Measurements from ENCODE around the gene ZNF605.
"Not testable (repeated sequence)": the region's sequence is repeated elsewhere in the genome, so short reads cannot be mapped to it uniquely, and the experiment has no call there.

ZNF605 gene

DNA sequence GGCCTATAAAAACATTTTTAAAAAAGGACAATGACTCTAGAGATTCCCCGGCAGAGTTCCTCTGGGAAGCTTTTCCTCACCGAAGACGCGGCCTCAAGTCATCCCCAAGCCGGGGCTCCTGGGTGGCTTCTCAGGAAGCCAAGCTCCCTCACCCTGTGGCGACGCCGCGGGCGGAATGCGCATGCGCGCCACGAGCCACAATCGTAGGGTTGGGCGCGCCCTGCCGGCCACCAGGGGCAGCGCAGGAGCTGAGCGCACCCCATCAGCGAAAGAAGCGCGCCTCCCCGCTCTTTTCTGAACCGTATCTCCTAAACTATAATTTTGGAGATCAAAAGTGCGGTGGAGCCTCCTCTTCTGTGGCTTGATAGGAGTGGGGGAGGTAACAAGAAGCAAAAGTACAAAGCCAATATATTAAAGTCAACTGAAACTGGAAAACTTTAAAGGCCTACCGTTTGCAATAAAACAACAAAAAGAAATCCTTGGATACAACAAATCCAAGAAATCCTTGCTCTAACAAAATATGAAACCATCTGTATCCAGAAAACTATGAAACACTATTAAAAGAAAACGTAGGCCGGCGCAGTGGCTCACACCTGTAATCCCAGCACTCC lies 51.3 kb downstream of the ZNF605 start:
- DNase-seq (ENCODE audit: low spot score), result peak; percentile 55

DNA sequence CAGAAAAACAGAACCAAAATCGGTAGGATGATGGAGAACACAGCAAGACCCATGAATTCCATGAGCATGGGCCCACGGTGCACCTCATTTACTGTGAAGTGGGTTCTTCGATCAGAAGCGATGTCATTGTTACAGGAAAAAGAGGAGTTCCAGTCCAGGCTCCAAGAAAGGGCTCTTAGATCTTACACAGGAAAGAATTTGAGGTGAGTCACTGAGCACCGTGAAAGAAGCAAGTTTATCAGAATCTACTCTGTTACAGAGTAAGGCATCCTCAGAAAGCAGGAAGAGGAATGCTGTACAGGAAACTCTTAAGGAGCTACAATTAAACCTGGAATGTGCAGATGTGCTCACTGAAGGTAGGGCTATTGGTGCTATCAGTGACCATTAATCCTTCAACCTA lies 57.1 kb downstream of the ZNF605 start:
- no peak for DNase-seq (ENCODE audit: low spot score)

DNA sequence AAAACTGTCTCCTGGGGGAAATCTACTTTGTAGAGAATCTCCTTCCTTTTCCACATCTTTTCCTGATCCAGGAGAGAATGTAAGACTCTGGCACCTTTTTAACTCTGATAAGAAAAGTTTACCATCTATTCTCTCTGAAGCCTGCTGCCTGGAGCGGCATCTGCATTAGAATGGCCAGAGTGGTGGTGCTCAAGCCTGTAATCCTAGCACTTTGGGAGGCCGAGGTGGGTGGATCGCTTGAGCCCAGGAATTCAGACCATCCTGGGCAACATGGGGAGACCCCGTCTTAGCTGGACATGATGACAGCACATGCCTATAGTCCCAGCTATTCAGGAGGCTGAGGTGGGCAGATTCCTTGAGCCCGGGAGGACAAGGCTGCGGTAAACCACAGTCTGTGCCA lies 67.3 kb downstream of the ZNF605 start:
- no peak for DNase-seq (ENCODE audit: low spot score)

DNA sequence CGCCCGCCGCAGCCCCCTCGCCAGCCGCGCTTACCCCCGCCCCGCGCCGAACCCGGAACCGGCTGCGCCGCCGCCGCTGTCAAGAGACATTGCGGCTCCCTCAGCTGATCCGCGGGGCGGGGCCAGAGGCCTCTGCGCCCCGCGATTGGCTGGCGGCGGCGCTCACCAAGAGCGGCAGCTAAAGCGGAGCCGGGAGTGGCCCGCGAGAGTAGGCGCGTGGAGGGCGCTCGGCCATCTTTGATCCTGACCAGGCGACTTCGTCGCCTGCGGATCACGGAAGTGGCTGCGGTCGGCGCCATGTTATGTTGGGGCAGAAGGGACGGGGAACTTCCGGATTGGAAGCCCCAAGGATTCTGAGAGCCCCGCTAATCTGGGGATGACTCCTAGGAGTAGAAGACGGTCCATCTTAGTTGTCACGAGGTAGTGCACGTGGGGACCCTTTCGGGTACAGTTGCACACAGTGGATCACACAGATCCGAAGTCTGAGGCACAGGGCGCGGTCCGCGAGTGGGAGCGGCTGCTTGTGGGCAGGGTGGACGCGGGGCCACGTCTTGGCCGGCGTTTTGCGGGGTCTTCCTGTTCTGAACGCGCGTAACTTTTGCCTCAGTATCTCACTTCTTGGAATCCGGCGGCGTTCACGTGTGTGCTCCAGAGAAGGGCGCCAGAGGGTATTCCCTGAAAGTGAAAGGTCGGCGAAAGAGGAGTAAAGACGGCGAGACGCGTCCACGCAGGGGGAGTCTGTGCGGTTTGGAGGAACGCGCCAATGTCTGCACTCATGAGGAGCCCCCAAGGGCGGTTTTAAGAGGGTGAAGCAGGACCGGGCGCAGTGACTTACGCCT lies 68.4 kb downstream of the ZNF605 start, which contains the start of gene CHFR:
CHFR (minus strand) TSS at position 93 of the 839 bp plus-strand sequence. CDS start 277 bp downstream, outside the sequence.
- peak; percentile 99 for DNase-seq (ENCODE audit: low spot score)

DNA sequence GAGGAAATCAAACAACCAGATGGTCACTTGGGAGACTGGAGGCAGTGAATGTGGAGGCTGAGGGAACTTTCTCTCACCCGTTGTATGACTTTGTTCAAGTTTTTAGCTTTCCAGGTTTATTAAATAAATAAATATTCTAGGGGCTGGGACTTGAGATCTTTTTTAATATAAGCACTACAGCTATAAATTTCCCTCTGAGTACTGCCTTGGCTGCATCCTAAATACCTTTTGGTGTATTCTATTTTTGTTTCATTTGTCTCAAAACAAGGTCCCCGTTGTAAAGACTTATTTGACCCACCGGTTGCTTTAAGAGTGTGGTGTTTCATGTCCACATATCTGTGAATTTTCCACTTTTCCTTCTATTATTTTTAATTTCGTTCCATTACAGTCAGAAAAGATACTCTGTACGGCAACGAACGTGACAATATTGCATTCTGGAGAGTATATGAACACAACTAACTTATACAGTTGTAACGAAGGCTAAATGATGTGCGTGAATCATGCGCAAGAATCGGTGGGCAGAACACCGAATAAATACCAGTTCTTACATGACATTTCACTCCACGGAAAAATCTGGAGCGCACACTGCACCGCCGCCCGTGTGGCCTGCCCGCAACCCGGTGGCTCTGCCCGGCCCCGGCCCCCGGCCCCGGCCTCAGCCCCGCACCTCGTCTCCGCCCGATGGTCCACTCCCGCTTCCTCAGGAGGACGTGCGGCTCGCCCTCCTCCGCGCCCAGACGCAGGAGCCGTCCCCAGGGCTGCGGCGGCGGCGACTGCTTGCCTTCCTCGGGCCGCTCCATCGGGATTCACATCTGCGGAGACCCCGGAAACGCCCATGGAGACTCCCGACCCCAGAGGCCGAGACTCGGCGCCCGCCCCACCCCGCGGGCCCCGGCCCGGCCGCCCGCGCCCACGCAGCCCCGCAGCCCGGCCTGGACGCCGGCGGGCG lies 69.3 kb downstream of the ZNF605 start:
- no peak for DNase-seq (ENCODE audit: low spot score)

DNA sequence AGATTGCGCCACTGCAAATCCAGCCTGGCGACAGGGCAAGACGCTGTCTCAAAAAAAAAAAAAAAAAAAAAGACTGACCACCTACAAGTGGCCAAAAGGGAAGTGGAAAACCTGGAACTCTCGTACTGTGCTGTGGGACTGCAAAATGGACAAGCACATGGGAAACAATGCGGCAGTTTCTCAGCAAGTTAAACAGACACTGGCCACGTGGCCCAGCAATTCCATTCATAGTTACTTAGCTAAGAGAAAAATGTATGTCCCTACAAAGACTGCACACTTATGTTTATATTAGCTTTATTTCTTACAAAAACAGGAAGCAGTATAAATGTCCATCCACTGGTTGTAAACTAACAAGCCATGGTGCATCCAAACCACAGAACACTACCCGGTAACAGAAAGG lies 74.3 kb downstream of the ZNF605 start:
- no peak for DNase-seq (ENCODE audit: low spot score)

DNA sequence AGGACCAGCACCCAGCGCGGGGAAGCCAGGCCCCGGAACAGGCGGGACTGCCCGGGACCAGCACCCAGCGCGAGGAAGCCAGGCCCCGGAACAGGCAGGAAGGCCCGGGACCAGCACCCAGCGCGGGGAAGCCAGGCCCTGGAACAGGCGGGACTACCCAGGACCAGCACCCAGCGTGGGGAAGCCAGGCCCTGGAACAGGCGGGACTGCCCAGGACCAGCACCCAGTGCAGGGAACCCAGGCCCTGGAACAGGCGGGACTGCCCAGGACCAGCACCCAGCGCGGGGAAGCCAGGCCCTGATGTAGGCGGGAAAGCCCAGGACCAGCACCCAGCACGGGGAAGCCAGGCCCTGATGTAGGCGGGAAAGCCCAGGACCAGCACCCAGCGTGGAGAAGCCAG lies 81.5 kb downstream of the ZNF605 start:
- not testable (repeated sequence) for DNase-seq (ENCODE audit: low spot score)

DNA sequence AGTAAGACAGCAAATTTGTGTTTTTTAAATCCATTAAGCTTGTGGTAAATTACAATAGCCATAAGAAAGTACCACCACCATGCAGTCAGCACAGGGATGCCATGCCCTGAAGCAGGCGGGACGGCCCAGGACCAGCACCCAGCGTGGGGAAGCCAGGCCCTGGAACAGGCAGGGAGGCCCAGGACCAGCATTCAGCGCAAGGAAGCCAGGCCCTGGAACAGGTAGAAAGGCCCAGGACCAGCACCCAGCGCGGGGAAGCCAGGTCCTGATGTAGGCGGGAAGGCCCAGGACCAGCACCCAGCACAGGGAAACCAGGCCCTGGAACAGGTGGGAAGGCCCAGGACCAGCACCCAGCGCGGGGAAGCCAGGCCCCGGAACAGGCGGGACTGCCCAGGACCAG lies 81.9 kb downstream of the ZNF605 start:
- DNase-seq (ENCODE audit: low spot score), result no peak

DNA sequence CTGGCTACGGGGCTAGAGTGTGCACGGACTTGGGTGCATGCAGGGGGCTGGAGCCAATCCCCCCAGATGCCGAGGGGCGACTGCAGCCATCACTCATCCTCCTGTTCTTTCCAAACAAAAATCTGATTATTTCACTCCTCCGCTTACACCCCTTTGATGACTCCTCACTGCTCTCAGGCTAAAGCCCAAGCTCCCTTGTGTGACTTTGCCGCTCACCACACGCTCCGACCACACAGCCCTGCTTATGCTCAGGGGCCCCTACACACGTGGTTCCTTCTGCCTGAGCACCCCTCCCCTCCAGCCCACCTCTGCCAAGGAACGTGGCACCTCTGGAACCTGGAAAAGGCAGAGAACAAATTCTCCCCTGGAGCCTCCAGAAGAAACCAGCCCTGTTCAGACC lies 82.4 kb downstream of the ZNF605 start:
- no peak for DNase-seq (ENCODE audit: low spot score)

DNA sequence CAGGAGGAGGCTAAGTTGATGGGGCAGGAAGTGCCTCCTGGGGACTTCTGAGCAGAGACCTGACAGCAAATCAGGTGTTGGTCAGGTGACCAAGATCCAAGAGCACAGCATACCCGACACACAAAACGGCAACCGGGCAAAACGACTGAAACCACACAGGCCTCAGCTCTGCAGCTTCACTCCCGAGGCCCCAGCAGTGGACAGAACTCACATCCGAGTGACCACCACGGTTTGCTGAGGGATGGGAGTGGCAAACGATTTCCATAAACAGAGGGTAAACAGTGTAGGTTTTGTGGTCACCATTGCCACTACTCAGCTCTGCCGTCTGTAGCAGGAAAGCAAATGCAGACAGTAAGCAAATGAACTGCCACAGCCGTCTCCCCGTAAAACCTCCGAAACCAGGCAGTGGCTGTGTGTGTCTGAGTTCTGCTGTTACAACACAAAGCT lies 83.1 kb downstream of the ZNF605 start:
- no peak for DNase-seq (ENCODE audit: low spot score)

DNA sequence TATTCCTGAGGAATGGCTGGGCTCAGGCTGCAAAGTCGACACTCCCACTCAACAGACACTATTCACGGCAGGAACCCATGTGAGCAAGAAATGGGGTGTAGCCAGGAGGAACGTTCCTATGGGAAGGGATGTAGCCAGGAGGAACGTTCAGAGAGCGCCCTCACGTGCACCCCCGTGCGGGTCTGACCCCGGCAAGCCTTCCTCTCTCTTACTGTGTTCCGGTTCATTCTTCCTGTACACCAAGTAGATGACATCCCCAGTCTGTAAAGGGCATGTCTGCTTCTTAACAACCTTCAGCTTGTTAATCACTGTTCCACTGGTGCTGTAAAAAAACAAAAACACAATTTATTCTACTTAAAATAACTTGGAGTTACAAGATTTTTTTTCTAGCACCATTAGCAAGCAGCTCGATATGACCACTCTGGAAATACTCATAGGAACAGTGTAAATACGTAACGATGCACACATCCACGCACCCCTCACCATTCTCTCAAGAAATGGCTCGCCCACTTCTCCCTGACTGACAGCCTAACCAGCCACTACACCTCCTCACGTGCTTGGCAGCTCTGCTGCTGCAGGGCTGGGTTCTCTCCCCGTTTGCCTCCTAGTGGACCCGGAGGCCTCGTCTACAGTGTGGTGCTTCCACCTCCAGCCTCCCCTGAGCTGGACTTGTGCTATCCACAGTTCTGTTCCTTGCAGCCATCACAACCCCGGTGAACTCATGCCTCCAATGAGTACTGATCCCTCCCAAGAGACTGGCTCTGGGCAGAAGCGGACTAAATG lies 83.8 kb downstream of the ZNF605 start:
- DNase-seq (ENCODE audit: low spot score), result no peak

DNA sequence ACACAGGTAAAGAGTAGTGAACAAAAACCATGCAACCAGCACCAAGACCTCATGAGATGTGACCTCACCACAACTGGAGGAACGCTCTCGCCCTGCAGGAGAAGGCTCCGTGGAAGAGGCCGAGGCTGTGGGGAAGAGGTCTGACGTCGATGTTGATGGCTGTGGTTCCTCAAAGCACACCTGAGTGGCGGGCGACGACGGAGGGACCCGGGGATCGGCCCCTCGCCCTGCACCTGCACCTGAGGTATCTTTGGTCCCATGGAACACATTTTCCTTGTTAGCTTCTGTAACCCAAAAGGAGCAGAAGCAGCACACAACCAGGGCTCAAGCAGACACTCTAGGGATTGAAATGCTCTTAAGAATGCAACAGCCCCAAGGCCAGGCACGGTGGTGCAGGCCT lies 86.6 kb downstream of the ZNF605 start:
- DNase-seq (ENCODE audit: low spot score), result no peak

All from GM03348 (cell line).